H9 (cell line): Measurements from ENCODE around the gene SLC24A3. TPM values are rescaled to one million over a fixed set of nuclear protein-coding genes. Genes with fewer than 3 reads are reported as not detected.

Experiments
- DNase-seq: peaks from one replicate; pipeline ENCODE4 v3.0.0-alpha.2; 2017
- H2AFZ ChIP-seq: one replicate; pipeline ENCODE4 v1.6.1; 2013; ENCODE audit warnings: mild to moderate bottlenecking, low read length, control low read depth, moderate library complexity
- H2AK5ac ChIP-seq: 2 replicates; pipeline ENCODE4 v1.6.1; 2013; ENCODE audit warnings: low read length, control low read depth, mixed read lengths; ENCODE audit not compliant: insufficient read length
- H2BK120ac ChIP-seq: one replicate; pipeline ENCODE4 v1.6.1; 2013; ENCODE audit warnings: low read depth, mild to moderate bottlenecking, low read length, control low read depth, inconsistent platforms; ENCODE audit not compliant: poor library complexity, severe bottlenecking
- H2BK12ac ChIP-seq: 2 replicates; pipeline ENCODE4 v1.6.1; 2013; ENCODE audit warnings: low read length, control low read depth, mixed read lengths, low read depth; ENCODE audit not compliant: insufficient read length
- H2BK15ac ChIP-seq: 2 replicates; pipeline ENCODE4 v1.6.1; 2013; ENCODE audit warnings: low read depth, low read length, control low read depth
- H2BK20ac ChIP-seq: one replicate; pipeline ENCODE4 v1.6.1; 2013; ENCODE audit warnings: low read depth, mild to moderate bottlenecking, low read length, control low read depth, inconsistent platforms; ENCODE audit not compliant: poor library complexity, severe bottlenecking
- H2BK5ac ChIP-seq: 2 replicates; pipeline ENCODE4 v1.6.1; 2013; ENCODE audit warnings: low read length, control low read depth, mixed read lengths; ENCODE audit not compliant: insufficient read length
- H3K14ac ChIP-seq: 2 replicates; pipeline ENCODE4 v1.6.1; 2013; ENCODE audit warnings: low read length, control low read depth; ENCODE audit not compliant: insufficient read depth
- H3K18ac ChIP-seq: 2 replicates; pipeline ENCODE4 v1.6.1; 2013; ENCODE audit warnings: low read depth, mild to moderate bottlenecking, mixed read lengths, low read length, control low read depth; ENCODE audit not compliant: insufficient read length
- H3K23ac ChIP-seq: 2 replicates; pipeline ENCODE4 v1.6.1; 2013; ENCODE audit warnings: low read length, control low read depth, mixed read lengths, low read depth; ENCODE audit not compliant: insufficient read length
- H3K23me2 ChIP-seq: 2 replicates; pipeline ENCODE4 v1.6.1; 2013; ENCODE audit warnings: low read depth, mild to moderate bottlenecking, mixed read lengths, low read length, control low read depth; ENCODE audit not compliant: insufficient read length, poor library complexity, severe bottlenecking
- H3K27ac ChIP-seq: 2 replicates; pipeline ENCODE4 v1.5.1; 2013; ENCODE audit warnings: low read length, control low read depth, mixed read lengths, low read depth; ENCODE audit not compliant: insufficient read length
- H3K27me3 ChIP-seq: 2 replicates; pipeline ENCODE4 v1.6.1; 2013; ENCODE audit warnings: low read length, control low read depth, inconsistent platforms; ENCODE audit not compliant: insufficient read depth
- H3K4ac ChIP-seq: 2 replicates; pipeline ENCODE4 v1.6.1; 2013; ENCODE audit warnings: low read depth, mild to moderate bottlenecking, control low read depth, inconsistent platforms, low read length, moderate library complexity
- H3K4me1 ChIP-seq: 2 replicates; pipeline ENCODE4 v1.6.1; 2013; ENCODE audit warnings: low read length, control low read depth, inconsistent platforms; ENCODE audit not compliant: insufficient read depth
- H3K4me2 ChIP-seq: 2 replicates; pipeline ENCODE4 v1.6.1; 2013; ENCODE audit warnings: low read length, control low read depth, mixed read lengths; ENCODE audit not compliant: insufficient read length, insufficient read depth
- H3K56ac ChIP-seq: 2 replicates; pipeline ENCODE4 v1.6.1; 2013; ENCODE audit warnings: low read depth, mild to moderate bottlenecking, mixed read lengths, low read length, control low read depth; ENCODE audit not compliant: insufficient read length
- H3K79me1 ChIP-seq: 2 replicates; pipeline ENCODE4 v1.6.1; 2013; ENCODE audit warnings: low read depth, mild to moderate bottlenecking, moderate library complexity, low read length, control low read depth, inconsistent platforms; ENCODE audit not compliant: insufficient read depth, poor library complexity, severe bottlenecking
- H3K79me2 ChIP-seq: 2 replicates; pipeline ENCODE4 v1.6.1; 2013; ENCODE audit warnings: low read length, control low read depth, inconsistent platforms; ENCODE audit not compliant: insufficient read depth
- H3K9ac ChIP-seq: 2 replicates; pipeline ENCODE4 v1.6.1; 2013; ENCODE audit warnings: low read length, control low read depth, mixed read lengths; ENCODE audit not compliant: insufficient read length; ENCODE audit errors: extremely low read depth
- H3K9me3 ChIP-seq: one replicate; pipeline ENCODE4 v1.6.1; 2013; ENCODE audit warnings: low read depth, low read length, inconsistent platforms; ENCODE audit not compliant: control insufficient read depth
- H3T11ph ChIP-seq: one replicate; pipeline ENCODE4 v1.6.1; 2013; ENCODE audit warnings: mild to moderate bottlenecking, low read length, control low read depth, inconsistent platforms
- H4K20me1 ChIP-seq: one replicate; pipeline ENCODE4 v1.6.1; 2013; ENCODE audit not compliant: control insufficient read depth, insufficient read length, insufficient read depth
- H4K5ac ChIP-seq: 2 replicates; pipeline ENCODE4 v1.6.1; 2013; ENCODE audit warnings: low read depth, mild to moderate bottlenecking, mixed read lengths, low read length, control low read depth; ENCODE audit not compliant: insufficient read length
- H4K8ac ChIP-seq: replicated peaks from 2 replicates; pipeline ENCODE4 v1.6.1; 2013; ENCODE audit warnings: low read length, control low read depth, mixed read lengths, low read depth; ENCODE audit not compliant: insufficient read length
- H4K91ac ChIP-seq: 2 replicates; pipeline ENCODE4 v1.6.1; 2013; ENCODE audit warnings: low read depth, mild to moderate bottlenecking, moderate library complexity, mixed read lengths, low read length, control low read depth; ENCODE audit not compliant: insufficient read length
- H3K27ac Mint-ChIP-seq, 3 experiments: 2 replicates in 2 of 3; 3 replicates in 1 of 3; pipeline ENCODE4 v1.8.0; 2020 to 2021; ENCODE audit warnings: mixed read lengths in 3 of 3, mild to moderate bottlenecking in 1 of 3, moderate library complexity in 1 of 3
- H3K27me3 Mint-ChIP-seq: 2 replicates; pipeline ENCODE4 v1.8.0; 2021; ENCODE audit warnings: low read depth, mild to moderate bottlenecking, moderate library complexity, mixed read lengths
- H3K36me3 Mint-ChIP-seq, 3 experiments: 2 replicates in 2 of 3; 3 replicates in 1 of 3; pipeline ENCODE4 v1.8.0; 2020 to 2021; ENCODE audit warnings: low read depth in 3 of 3, mixed read lengths in 3 of 3; ENCODE audit not compliant: insufficient read depth in 1 of 3
- H3K4me1 Mint-ChIP-seq, 2 experiments: 2 replicates each; pipeline ENCODE4 v1.8.0; 2020; ENCODE audit warnings: mixed read lengths in 2 of 2
- H3K4me3 Mint-ChIP-seq, 2 experiments: 2 replicates in 1 of 2; 3 replicates in 1 of 2; pipeline ENCODE4 v1.8.0; 2020 to 2021; ENCODE audit warnings: mild to moderate bottlenecking in 2 of 2, mixed read lengths in 2 of 2, moderate library complexity in 1 of 2
- H3K9me3 Mint-ChIP-seq, 2 experiments: 2 replicates in 1 of 2; 3 replicates in 1 of 2; pipeline ENCODE4 v1.8.0; 2020; ENCODE audit warnings: mild to moderate bottlenecking in 2 of 2, mixed read lengths in 2 of 2, moderate library complexity in 1 of 2
- whole genome bisulfite sequencing: extraction: QIAGEN DNeasy Blood & Tissue Kit; methylation state at CpG from one replicate; pipeline ENCODE4 v1.1.7; 2013; ENCODE audit warnings: missing lambda C conversion rate, low lambda C conversion rate, mixed read lengths; ENCODE audit not compliant: insufficient read length; ENCODE audit errors: extremely low coverage; 5-methylcytosine and 5-hydroxymethylcytosine counted together
- total RNA-seq: library from RNA; stranded (reverse); gene quantifications from 2 replicates; pipeline ENCODE4 v1.2.1, GENCODE V29; 2021
- TF ChIP-seq, protein P1 (sequence below): fragments of 200-600 bp; sonication (generic); conservative IDR thresholded peaks from 3 replicates; pipeline ENCODE4 v1.8.0; 2021; ENCODE audit warnings: antibody characterized with exemption, mild to moderate bottlenecking

SLC24A3 gene
- total RNA-seq, 1 experiment from 2014 or later, result 0.83 TPM

DNA sequence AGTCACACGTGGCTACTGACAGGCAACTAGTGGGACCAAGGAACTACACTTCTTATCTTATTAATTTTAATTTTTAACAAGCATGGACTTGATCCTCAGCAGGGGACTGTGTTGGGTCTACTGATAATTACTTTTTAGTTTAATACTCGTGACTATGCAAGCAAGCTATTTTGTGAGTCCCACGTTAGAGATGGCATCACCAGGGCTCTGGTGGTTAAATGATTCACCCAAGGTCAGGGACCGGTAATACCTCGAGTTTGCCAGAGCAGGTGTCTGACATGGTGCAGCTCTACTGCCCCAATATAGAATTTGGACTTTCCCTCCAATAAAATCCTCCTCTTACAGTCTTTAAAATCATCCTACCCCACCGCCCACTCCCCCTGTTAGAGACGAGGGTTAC lies 447.0 kb downstream of the SLC24A3 start:
- H3K4me2 ChIP-seq, result no peak overlapping the region
- Mint-ChIP-seq H3K4me1 (peaks cover 13% of the 10 kb centered on the region in 2 experiments; a peak in 3 of 4 replicates), H3K36me3 (peaks cover 0 to 2% (median 0%) of the 10 kb centered on the region in 3 experiments; a peak in 1 of 7 replicates), H3K27ac (no peak overlapping the region), H3K27me3 (peaks cover 13% of the 10 kb centered on the region), H3K4me3 (no peak overlapping the region), H3K9me3 (no peaks in the 10 kb centered on the region)
- no peaks in the 10 kb centered on the region for H3K23me2 ChIP-seq
- no peak overlapping the region for H2BK120ac ChIP-seq
- H2BK15ac ChIP-seq, result no peak overlapping the region
- no peak overlapping the region for H3K56ac ChIP-seq
- H3K27ac ChIP-seq, result no peak overlapping the region
- no peaks in the 10 kb centered on the region for H3K27me3 ChIP-seq
- H3K79me1 ChIP-seq, result no peaks in the 10 kb centered on the region
- TF ChIP-seq, protein P1, sequence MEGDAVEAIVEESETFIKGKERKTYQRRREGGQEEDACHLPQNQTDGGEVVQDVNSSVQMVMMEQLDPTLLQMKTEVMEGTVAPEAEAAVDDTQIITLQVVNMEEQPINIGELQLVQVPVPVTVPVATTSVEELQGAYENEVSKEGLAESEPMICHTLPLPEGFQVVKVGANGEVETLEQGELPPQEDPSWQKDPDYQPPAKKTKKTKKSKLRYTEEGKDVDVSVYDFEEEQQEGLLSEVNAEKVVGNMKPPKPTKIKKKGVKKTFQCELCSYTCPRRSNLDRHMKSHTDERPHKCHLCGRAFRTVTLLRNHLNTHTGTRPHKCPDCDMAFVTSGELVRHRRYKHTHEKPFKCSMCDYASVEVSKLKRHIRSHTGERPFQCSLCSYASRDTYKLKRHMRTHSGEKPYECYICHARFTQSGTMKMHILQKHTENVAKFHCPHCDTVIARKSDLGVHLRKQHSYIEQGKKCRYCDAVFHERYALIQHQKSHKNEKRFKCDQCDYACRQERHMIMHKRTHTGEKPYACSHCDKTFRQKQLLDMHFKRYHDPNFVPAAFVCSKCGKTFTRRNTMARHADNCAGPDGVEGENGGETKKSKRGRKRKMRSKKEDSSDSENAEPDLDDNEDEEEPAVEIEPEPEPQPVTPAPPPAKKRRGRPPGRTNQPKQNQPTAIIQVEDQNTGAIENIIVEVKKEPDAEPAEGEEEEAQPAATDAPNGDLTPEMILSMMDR, result no peak
- no peak overlapping the region for H3K23ac ChIP-seq
- no peak for DNase-seq
- no peak overlapping the region for H3T11ph ChIP-seq
- no peak overlapping the region for H2AK5ac ChIP-seq
- H2AFZ ChIP-seq, result no peak overlapping the region
- H2BK20ac ChIP-seq, result no peak overlapping the region
- H3K4me1 ChIP-seq, result no peaks in the 10 kb centered on the region; the same call in 1 of the 2 replicates
- H4K91ac ChIP-seq, result no peak overlapping the region
- H3K18ac ChIP-seq, result no peak overlapping the region
- H3K9me3 ChIP-seq, result no peaks in the 10 kb centered on the region
- no peak overlapping the region for H3K14ac ChIP-seq
- no peak overlapping the region for H3K4ac ChIP-seq
- H2BK12ac ChIP-seq, result no peak overlapping the region
- H3K79me2 ChIP-seq, result no peaks in the 10 kb centered on the region
- no peak overlapping the region for H3K9ac ChIP-seq
- WGBS, result no CpG with 5 or more reads among the region's 7 CpGs
- H4K8ac ChIP-seq, result no peak overlapping the region
- H2BK5ac ChIP-seq, result no peak overlapping the region
- H4K5ac ChIP-seq, result no peak overlapping the region
- H4K20me1 ChIP-seq, result no peaks in the 10 kb centered on the region
